SU-DHL-6 (cell line): ENCODE results near the gene RASSF5.
A peak's percentile ranks its signal among the peaks of the same experiment; 100 is the strongest.

ENCODE experiments used
- H2AFZ ChIP-seq: fragments of 200-600 bp; sonication (generic); 2 replicates; pipeline ENCODE4 v1.6.1; 2014; ENCODE audit warnings: low read depth, mild to moderate bottlenecking, moderate library complexity, mixed read lengths, antibody characterized with exemption, low read length; ENCODE audit not compliant: severe bottlenecking
- H3F3A ChIP-seq: fragments of 200-600 bp; shearing (Covaris generic); 2 replicates; pipeline ENCODE4 v1.6.0; 2016; ENCODE audit warnings: antibody characterized with exemption, mild to moderate bottlenecking; ENCODE audit not compliant: insufficient read depth
- H3K27ac ChIP-seq: fragments of 200-600 bp; sonication (generic); 2 replicates; pipeline ENCODE4 v1.5.1; 2016; ENCODE audit warnings: low read depth, mild to moderate bottlenecking, low read length, moderate library complexity, mixed read lengths
- H3K27me3 ChIP-seq: fragments of 200-600 bp; sonication (generic), shearing (Covaris generic); 2 replicates; pipeline ENCODE4 v1.6.0; 2014; ENCODE audit warnings: mild to moderate bottlenecking, low read length
- H3K36me3 ChIP-seq: fragments of 200-600 bp; sonication (generic); 2 replicates; pipeline ENCODE4 v1.6.1; 2014; ENCODE audit warnings: mild to moderate bottlenecking, low read length, mixed read lengths
- H3K4me2 ChIP-seq: fragments of 300-600, 200-600 bp; shearing (Covaris generic), sonication (generic); 2 replicates; pipeline ENCODE4 v1.6.0; 2014; ENCODE audit warnings: low read length, low read depth, mild to moderate bottlenecking; ENCODE audit not compliant: poor library complexity, severe bottlenecking
- H3K4me3 ChIP-seq: fragments of 200-600 bp; sonication (generic); 2 replicates; pipeline ENCODE4 v1.5.1; 2014; ENCODE audit warnings: antibody characterized with exemption, low read length, mild to moderate bottlenecking, mixed read lengths; ENCODE audit not compliant: insufficient read depth, poor library complexity, severe bottlenecking
- H3K79me2 ChIP-seq: fragments of 200-600 bp; sonication (generic); 2 replicates; pipeline ENCODE4 v1.6.1; 2014; ENCODE audit warnings: mild to moderate bottlenecking, low read length, moderate library complexity; ENCODE audit not compliant: insufficient read depth
- H3K9ac ChIP-seq: fragments of 200-600 bp; sonication (generic); 2 replicates; pipeline ENCODE4 v1.7.0; 2014; ENCODE audit warnings: mild to moderate bottlenecking, low read length
- H3K9me2 ChIP-seq: fragments of 200-600 bp; sonication (generic); replicated peaks from 2 replicates; pipeline ENCODE4 v1.6.1; 2014; ENCODE audit warnings: low read length; ENCODE audit not compliant: insufficient read depth
- H3K9me3 ChIP-seq: fragments of 200-600 bp; sonication (generic); 2 replicates; pipeline ENCODE4 v1.6.1; 2014; ENCODE audit warnings: low read length, mixed read lengths; ENCODE audit not compliant: insufficient read depth
- H4K20me1 ChIP-seq: fragments of 200-600 bp; sonication (generic); 2 replicates; pipeline ENCODE4 v1.6.1; 2014; ENCODE audit warnings: low read depth, mild to moderate bottlenecking, antibody characterized with exemption, low read length, moderate library complexity, mixed read lengths
- CTCF ChIP-seq: fragments of 200-600 bp; sonication (generic); IDR thresholded peaks from one replicate; pipeline ENCODE4 v1.5.1; 2017; ENCODE audit warnings: antibody characterized with exemption, mild to moderate bottlenecking, low read length, moderate library complexity; ENCODE audit not compliant: insufficient read depth, poor library complexity, severe bottlenecking
- EZH2phosphoT487 ChIP-seq: fragments of 200-600 bp; sonication (generic), shearing (Covaris generic); conservative IDR thresholded peaks from 2 replicates; pipeline ENCODE4 v1.6.1; 2018; ENCODE audit warnings: mild to moderate bottlenecking, antibody characterized with exemption, low read length, moderate library complexity, mixed read lengths

Gene RASSF5

DNA sequence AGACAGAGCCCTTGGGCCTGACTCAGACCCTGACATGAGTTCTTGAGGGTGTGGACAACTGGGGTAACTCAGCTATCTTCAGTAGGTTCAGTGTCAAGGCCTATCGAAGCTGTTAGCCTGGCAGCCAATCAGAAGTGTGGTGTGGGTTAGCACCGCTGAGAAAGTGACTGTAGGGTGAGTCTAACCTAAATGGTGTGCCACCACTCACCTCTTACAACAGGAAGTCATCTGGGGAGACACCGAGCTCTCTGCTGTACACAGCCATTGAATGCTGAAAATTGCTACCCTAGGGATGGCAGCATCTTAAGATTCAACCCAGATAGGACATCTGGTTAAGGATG, 44.6 kb downstream of the RASSF5 start:
- Histone ChIP-seq H3K27me3 (no peaks in the 10 kb centered on the region), H4K20me1 (no peaks in the 10 kb centered on the region), H3K27ac (no peak overlapping the region), H2AFZ (no peak overlapping the region), H3K9me2 (no peaks in the 10 kb centered on the region), H3K36me3 (no peaks in the 10 kb centered on the region), H3K79me2 (no peaks in the 10 kb centered on the region), H3K9ac (no peak overlapping the region), H3K4me3 (no peak overlapping the region), H3F3A (peaks cover 4% of the 10 kb centered on the region; the same call in 1 of the 2 replicates), H3K4me2 (no peak overlapping the region), H3K9me3 (no peaks in the 10 kb centered on the region)
- no peak for TF ChIP-seq EZH2phosphoT487
- no peak for TF ChIP-seq CTCF

- no peak for TF ChIP-seq CTCF
- no peak for TF ChIP-seq EZH2phosphoT487
- H3F3A ChIP-seq = peaks cover 21% of the 10 kb centered on the region
- H3K4me2 ChIP-seq = no peak overlapping the region
- H3K9ac ChIP-seq = no peak overlapping the region
- H3K36me3 ChIP-seq = no peaks in the 10 kb centered on the region
- H2AFZ ChIP-seq = no peak overlapping the region
- no peaks in the 10 kb centered on the region for H3K9me3 ChIP-seq
- H3K4me3 ChIP-seq = no peak overlapping the region
- H3K79me2 ChIP-seq = peaks cover 14% of the 10 kb centered on the region; the same call in 1 of the 2 replicates
- H3K27ac ChIP-seq = no peak overlapping the region
- no peaks in the 10 kb centered on the region for H3K27me3 ChIP-seq
- no peaks in the 10 kb centered on the region for H3K9me2 ChIP-seq
- H4K20me1 ChIP-seq = no peaks in the 10 kb centered on the region
These were observed 46.9 kb downstream of the RASSF5 start for GRCh38 chr1:206554211-206554610.

- no peak overlapping the region for H2AFZ ChIP-seq
- no peaks in the 10 kb centered on the region for H3K27me3 ChIP-seq
- peak overlapping the region; percentile 10; the same call in 1 of the 2 replicates for H3K27ac ChIP-seq
- no peaks in the 10 kb centered on the region for H4K20me1 ChIP-seq
- H3K9me3 ChIP-seq = no peaks in the 10 kb centered on the region
- no peaks in the 10 kb centered on the region for H3K9me2 ChIP-seq
- peaks cover 25% of the 10 kb centered on the region for H3F3A ChIP-seq
- peaks cover 20% of the 10 kb centered on the region for H3K79me2 ChIP-seq
- H3K4me2 ChIP-seq = peak overlapping the region; percentile 92
- H3K36me3 ChIP-seq = no peaks in the 10 kb centered on the region
- H3K4me3 ChIP-seq = no peak overlapping the region
- TF ChIP-seq CTCF = no peak
- TF ChIP-seq EZH2phosphoT487 = no peak
- 0 out of 2 replicates have a peak overlapping the region, but pooled peaks have one; percentile 33 for H3K9ac ChIP-seq
These were observed 47.6 kb downstream of the RASSF5 start for GRCh38 chr1:206554701-206555472.
